Gastrocnemius medialis (tissue), 4 donors: ENCODE data around the gene NR1D1. TPM values are rescaled to one million over a fixed set of nuclear protein-coding genes. Genes with fewer than 3 reads are reported as not detected.
A peak's percentile ranks its signal among the peaks of the same experiment; 100 is the strongest.

Experiments
- ATAC-seq, 2 donors: fragments of 150-250 bp; one replicate each; pipeline ENCODE4 v1.9.1; 2016
- DNase-seq, 2 donors: peaks; one replicate each; pipeline ENCODE4 v3.0.0-alpha.2; 2019
- H3K27ac ChIP-seq, 4 donors: fragments of 200-600 bp; sonication (generic); 1 replicate in 1 of 4; 2 replicates in 3 of 4; pipeline ENCODE4 v1.5.1; 2016 to 2018; ENCODE audit warnings: mild to moderate bottlenecking in 2 of 4, moderate library complexity in 1 of 4
- H3K27me3 ChIP-seq, 3 donors: fragments of 200-600 bp; sonication (generic) in 2 of 3; 1 replicate in 1 of 3; 2 replicates in 2 of 3; pipeline versions ENCODE4 v1.5.1 to v1.6.0; 2016 to 2019; ENCODE audit warnings: mild to moderate bottlenecking in 1 of 3, moderate library complexity in 1 of 3
- H3K36me3 ChIP-seq, 2 donors: fragments of 200-600 bp; sonication (generic) in 1 of 2; one replicate each; pipeline ENCODE4 v1.5.1; 2017 to 2018
- H3K4me1 ChIP-seq, 2 donors: fragments of 200-600 bp; sonication (generic) in 1 of 2; one replicate each; pipeline ENCODE4 v1.5.1; 2016 to 2017; ENCODE audit warnings: mild to moderate bottlenecking in 2 of 2
- H3K4me3 ChIP-seq, 4 donors: fragments of 200-600 bp; sonication (generic) in 3 of 4; 1 replicate in 1 of 4; 2 replicates in 3 of 4; pipeline ENCODE4 v1.5.1; 2016 to 2019; ENCODE audit warnings: mild to moderate bottlenecking in 2 of 4
- H3K9me3 ChIP-seq, 3 donors: fragments of 200-600 bp; sonication (generic) in 2 of 3; 1 replicate in 1 of 3; 2 replicates in 2 of 3; pipeline ENCODE4 v1.5.1; 2016 to 2019
- CTCF ChIP-seq, 5 experiments: fragments of 450-650 bp in 3 of 5; fragments of 200-600 bp in 2 of 5; sonication (generic) in 2 of 5; IDR thresholded peaks in 4 of 5; conservative IDR thresholded peaks in 1 of 5; 1 replicate in 4 of 5; 2 replicates in 1 of 5; pipeline ENCODE4 v1.5.1; 2016 to 2019; ENCODE audit warnings: antibody characterized with exemption in 5 of 5, mild to moderate bottlenecking in 3 of 5, moderate library complexity in 3 of 5
- POLR2A ChIP-seq, 2 donors: fragments of 450-650 bp; IDR thresholded peaks; one replicate each; pipeline ENCODE4 v1.6.1; 2017; ENCODE audit warnings: antibody characterized with exemption in 2 of 2, mild to moderate bottlenecking in 2 of 2, moderate library complexity in 2 of 2
- in situ Hi-C, 4 donors: fragments of 200-750 bp; cut with MboI; loops; one replicate each; pipeline versions ENCODE4 v1.15.0 to v1.8.0; 2017; ENCODE audit warnings: low sequenced_read_pairs in 4 of 4
- intact Hi-C: fragments of 100-400 bp; cut with DNase I; formaldehyde crosslinking; loops from one replicate; pipeline ENCODE4 v1.15.1; 2023; ENCODE audit warnings: low total_unique reads
- total RNA-seq, 4 donors: library from RNA; depleted of rRNA; stranded (reverse); fragments of >200 nt; gene quantifications; one replicate each; pipeline versions ENCODE4 v1.1.0 to v1.2.3, GENCODE V29; 2016

Gene NR1D1
- total RNA-seq, 4 donors from 2014 or later: 16.0 to 34.2 (median 18.3) TPM

GRCh38 chr17:40071313-40072039 is 28.9 kb downstream of the NR1D1 start:
- in situ Hi-C loops (loop anchor here in 1 of 4 donors (5.0 kb wide), 1 partner anchor 36 kb away; no protein-coding TSS in a partner anchor), intact Hi-C loops (loop anchor here (1.0 kb wide), 2 partner anchors 27 to 37 kb away; no protein-coding TSS in a partner anchor)
- TF ChIP-seq POLR2A (IDR thresholded peaks at IDR 0.05) (peak; percentile 64 to 83), CTCF (IDR thresholded peaks at IDR 0.05 in 4 of 5, conservative IDR thresholded peaks at IDR 0.05 in 1 of 5) (no peak)
- Histone ChIP-seq H3K4me3 (peak overlapping the region; percentile 44 to 54 (median 48)), H3K27ac (peak overlapping the region; percentile 100), H3K9me3 (no peaks in the 10 kb centered on the region), H3K4me1 (peaks cover 92 to 98% of the 10 kb centered on the region in 2 donors), H3K36me3 (no peaks in the 10 kb centered on the region), H3K27me3 (no peaks in the 10 kb centered on the region)
- ATAC-seq (peak; percentile 15 to 22), DNase-seq (peak; percentile 92 to 94)

GRCh38 chr17:40070709-40071312 is 29.6 kb downstream of the NR1D1 start:
- TF ChIP-seq CTCF (IDR thresholded peaks at IDR 0.05 in 4 of 5, conservative IDR thresholded peaks at IDR 0.05 in 1 of 5) (no peak), POLR2A (IDR thresholded peaks at IDR 0.05) (no peak)
- Histone ChIP-seq H3K27ac (peak overlapping the region; percentile 100), H3K27me3 (no peaks in the 10 kb centered on the region), H3K9me3 (no peaks in the 10 kb centered on the region), H3K36me3 (no peaks in the 10 kb centered on the region), H3K4me1 (peaks cover 91 to 98% of the 10 kb centered on the region in 2 donors), H3K4me3 (peak overlapping the region; percentile 44 to 54 (median 48))
- intact Hi-C loops: loop anchor here (1.0 kb wide), 2 partner anchors 27 to 37 kb away; no protein-coding TSS in a partner anchor
- in situ Hi-C loops: loop anchor here in 1 of 4 donors (5.0 kb wide), 1 partner anchor 36 kb away; no protein-coding TSS in a partner anchor
- ATAC-seq (no peak), DNase-seq (peak in 1 of 2 donors; percentile 54)

- peak overlapping the region; percentile 44 to 54 (median 48) for H3K4me3 ChIP-seq
- no peaks in the 10 kb centered on the region for H3K36me3 ChIP-seq
- intact Hi-C loops (loop anchor here (1.0 kb wide), 1 partner anchor 41 kb away; no protein-coding TSS in a partner anchor), in situ Hi-C loops (loop anchor here in 2 of 4 donors (5.0 kb wide), 1 partner anchor 37 kb away; no protein-coding TSS in a partner anchor)
- peaks cover 91 to 98% of the 10 kb centered on the region in 2 donors for H3K4me1 ChIP-seq
- TF ChIP-seq CTCF (IDR thresholded peaks at IDR 0.05 in 4 of 5, conservative IDR thresholded peaks at IDR 0.05 in 1 of 5): peak in 3 of 5 experiments; percentile 34 to 56 (median 51)
- TF ChIP-seq POLR2A (IDR thresholded peaks at IDR 0.05): peak; percentile 33 to 36
- ATAC-seq (peak; percentile 5 to 8), DNase-seq (peak; percentile 56 to 71)
- H3K9me3 ChIP-seq: no peaks in the 10 kb centered on the region
- H3K27me3 ChIP-seq: no peaks in the 10 kb centered on the region
- H3K27ac ChIP-seq: peak overlapping the region; percentile 100
Measured at GRCh38 chr17:40069751-40070708, 30.4 kb downstream of the NR1D1 start.
